GM18526 (cell line): Measurements from ENCODE around the gene HOXA6.

Source experiments
- POLR2A ChIP-seq: IDR thresholded peaks from 3 replicates; pipeline ENCODE4 v1.6.1; 2011; ENCODE audit not compliant: insufficient read length; ENCODE audit errors: extremely low read depth

HOXA6 gene

GRCh38 chr7:27145165-27145913 is 2.2 kb downstream of the HOXA6 start:
- no peak for TF ChIP-seq POLR2A

DNA sequence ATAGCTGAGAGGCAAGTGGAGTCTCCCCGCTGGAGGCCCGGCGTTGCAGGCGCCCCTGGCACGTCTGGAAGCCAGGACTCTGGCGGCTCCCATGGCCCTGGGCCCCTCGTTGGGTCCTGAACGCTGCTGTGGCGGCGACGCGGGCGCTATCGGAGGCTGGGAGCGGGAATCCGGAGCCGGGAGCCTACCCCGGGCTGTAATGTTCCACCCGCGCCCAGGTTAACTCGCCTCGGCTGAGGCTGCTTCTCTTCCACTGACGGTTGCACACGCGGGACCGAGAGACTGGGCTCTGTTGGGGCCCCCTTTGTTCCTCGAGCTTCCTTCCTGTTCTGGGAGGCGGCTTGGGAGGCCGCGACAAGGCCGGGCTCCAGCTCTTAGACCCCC is 2.8 kb downstream of the HOXA6 start:
- no peak for TF ChIP-seq POLR2A

- TF ChIP-seq POLR2A: no peak
Measured at GRCh38 chr7:27143950-27144780, 3.4 kb downstream of the HOXA6 start.

- no peak for TF ChIP-seq POLR2A
Measured at GRCh38 chr7:27143023-27143949, 4.3 kb downstream of the HOXA6 start, which contains the start of gene HOXA5. HOXA5 (minus strand) TSS chr7:27143681; CDS start chr7:27143607, 74 bp downstream.

- no peak for TF ChIP-seq POLR2A
Measured at GRCh38 chr7:27142580-27143022, 5.0 kb downstream of the HOXA6 start.

- no peak for TF ChIP-seq POLR2A
Measured at GRCh38 chr7:27141923-27142579, 5.5 kb downstream of the HOXA6 start.

DNA sequence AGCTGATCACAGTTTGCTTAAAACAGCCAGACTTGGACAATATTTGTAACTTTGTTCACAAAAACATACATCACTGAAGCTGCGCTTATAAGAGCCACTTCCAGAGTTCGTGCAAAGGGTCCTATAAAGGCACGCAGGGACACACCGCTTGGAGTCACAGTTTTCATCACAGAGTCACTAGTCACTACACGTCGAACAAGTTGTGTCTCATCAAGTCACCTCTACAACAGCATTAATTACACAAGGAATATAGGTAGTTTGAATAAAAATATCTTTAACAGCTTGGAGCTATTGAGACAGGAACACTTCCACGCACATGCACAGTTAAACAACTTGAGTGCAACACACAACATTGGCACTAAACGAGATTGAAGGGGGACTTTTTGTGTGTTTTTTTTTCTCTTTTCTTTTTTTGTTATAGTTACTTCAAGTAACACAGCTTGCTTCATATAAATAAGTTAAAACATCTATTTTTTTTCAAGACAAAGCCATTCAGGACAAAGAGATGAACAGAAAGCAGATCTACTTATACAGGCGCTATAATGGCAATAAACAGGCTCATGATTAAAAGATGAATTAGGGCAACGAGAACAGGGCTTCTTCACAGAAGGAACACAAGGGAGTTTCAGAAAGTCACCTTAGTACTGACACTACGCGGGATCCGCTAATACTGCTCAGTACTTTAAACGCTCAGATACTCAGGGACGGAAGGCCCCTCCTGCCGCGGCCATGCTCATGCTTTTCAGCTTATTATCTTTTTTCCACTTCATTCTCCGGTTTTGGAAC is 6.2 kb downstream of the HOXA6 start:
- no peak for TF ChIP-seq POLR2A

GRCh38 chr7:27140126-27140857 is 7.3 kb downstream of the HOXA6 start:
- no peak for TF ChIP-seq POLR2A

DNA sequence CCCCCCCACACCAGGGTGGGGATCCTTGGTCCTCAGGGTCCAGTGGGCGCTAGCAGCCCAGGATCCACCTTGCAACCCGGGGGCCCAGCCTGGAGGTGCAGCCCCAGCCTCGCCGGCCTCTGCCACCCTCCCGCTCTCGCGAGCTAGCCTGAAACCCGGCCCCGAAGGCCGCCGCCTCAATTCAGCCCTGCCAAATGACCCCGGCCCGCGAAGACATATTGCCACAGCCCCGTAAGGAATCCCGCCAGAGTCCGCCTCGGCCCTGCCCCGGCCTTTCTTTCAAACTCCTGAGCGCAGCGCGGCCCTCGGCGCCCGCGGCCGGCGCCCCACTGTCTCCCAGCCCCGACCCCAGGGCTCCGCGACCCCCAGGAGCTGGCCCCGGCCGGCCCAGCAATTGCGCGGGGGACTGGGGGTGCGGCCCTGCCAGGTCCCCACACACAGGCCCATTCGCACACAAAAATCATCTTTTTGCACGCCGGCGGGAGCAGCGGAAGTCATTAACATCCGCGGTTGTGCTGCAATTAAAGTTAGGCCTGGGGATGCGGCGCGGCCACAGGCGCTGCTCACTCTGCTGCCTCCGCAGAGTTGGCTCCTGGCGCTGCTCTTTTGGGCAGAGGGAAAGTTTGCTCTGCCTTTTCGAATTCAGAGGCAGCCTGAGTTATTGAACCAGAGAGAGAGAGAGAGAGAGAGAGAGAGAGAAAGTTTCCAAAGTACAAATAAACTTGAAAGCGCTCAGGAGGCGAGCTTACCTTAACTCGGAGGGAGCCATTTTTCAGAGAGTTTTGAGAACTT is 8.0 kb downstream of the HOXA6 start:
- TF ChIP-seq POLR2A: no peak

- TF ChIP-seq POLR2A: no peak
Measured at GRCh38 chr7:27138985-27139333, 8.6 kb downstream of the HOXA6 start.

DNA sequence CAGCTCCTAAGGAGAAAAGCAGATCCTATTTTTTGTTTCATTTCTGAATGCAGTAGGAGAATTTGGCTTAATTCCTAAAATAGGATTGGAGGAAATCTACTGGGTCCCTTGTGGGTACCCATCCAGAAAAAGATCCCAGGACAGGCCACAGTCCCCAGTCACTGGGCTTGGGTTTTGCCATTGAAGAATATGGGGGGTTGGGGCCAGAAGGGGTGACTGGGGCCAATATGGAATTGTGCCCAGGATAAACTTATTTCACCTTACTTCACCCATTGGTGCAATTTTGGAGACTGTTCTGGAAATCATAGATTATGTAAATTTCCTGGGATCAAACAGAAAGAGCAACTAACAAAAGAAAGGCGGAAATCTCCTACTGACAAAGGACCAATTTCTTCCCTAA is 9.1 kb downstream of the HOXA6 start:
- TF ChIP-seq POLR2A: no peak

DNA sequence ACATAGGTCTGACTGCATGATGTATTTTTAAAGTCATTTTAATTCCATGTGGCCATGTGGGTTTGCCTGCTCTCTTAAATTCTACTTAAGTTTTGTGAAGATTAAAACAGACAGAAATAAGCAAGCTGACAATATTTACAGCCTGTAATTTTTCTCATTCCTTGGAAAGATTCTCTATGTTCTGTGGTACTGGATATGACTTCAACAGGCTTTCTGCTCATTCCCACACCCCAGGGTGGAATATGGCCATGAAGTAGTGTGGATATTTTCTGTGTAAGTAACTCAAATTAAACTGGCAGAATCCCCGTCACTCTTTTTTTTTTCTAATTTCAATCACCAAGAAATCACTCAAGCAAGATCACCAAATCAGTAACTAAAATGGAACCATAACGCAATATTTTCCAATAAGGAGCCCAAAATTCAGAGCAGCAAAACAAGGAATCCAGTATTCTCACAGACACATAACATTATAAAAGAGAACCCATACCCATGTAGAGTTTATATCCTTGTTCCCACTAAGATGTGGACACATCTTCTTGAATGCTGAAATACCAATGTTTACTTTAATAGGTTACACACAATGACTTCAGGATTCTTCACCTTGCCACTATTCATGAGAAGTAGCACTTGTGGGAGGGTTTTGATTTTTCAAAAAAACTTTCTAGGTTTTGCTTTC is 9.8 kb downstream of the HOXA6 start:
- TF ChIP-seq POLR2A: no peak

GRCh38 chr7:27134392-27134791 is 13.2 kb downstream of the HOXA6 start:
- TF ChIP-seq POLR2A: no peak
